ENCODE data around the gene XRCC1.

DNA sequence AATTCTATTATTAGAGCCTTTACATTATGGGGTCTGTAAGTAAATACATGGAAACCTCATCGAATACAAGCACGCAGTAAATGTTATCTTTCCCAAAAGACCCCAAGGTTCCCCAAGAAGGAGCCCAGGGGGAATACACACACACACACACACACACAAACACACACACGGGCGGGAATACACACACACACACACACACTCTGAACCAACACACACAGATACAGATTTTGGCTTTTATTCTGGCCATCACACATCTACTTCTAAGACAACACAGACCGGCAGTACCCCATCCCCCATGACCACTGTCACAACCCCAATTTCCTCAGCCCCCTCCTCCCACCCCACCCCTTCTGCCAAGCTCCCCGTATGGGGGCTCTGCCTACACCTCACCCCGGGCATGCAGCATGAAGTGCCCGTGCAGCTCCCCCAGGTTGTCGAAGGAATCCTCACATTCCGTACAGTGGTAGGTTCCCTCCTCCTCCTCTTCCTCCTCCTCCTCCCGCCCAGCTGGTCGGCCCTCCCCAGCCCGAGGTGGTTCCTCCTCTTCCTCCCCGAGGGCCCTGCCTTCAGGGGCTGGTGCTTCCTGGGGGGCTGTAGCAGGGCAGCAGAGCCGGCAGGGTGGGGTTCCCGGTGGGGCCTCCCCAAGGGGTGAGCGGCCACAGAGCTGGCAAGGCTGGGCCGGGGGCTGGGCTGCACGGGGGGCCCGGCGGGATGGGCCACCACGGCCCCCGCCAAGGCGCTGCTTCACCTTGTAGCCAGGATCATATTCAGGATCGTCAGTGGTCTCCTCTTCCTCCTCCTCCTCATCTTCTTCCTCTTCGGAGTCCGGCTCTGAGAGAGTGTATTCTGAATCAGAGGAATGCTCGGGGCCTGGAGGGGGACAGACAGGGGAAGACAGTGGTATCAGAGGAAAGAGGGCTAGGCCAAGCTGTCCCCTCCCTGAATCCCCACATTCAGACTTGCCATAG is 32.2 kb upstream of the XRCC1 start:
- TF ChIP-seq POLR2A (IDR thresholded peaks at IDR 0.05; ENCODE audit: borderline replicate concordance, extremely low read depth, insufficient read depth, insufficient read length) (no peak), CTCF (IDR thresholded peaks at IDR 0.05 in 2 of 3, conservative IDR thresholded peaks at IDR 0.05 in 1 of 3; ENCODE audit: borderline replicate concordance in 1 of 3, insufficient read depth in 1 of 3, low read depth in 2 of 3, low read length in 2 of 3) (no peak), ELF1 (IDR thresholded peaks at IDR 0.05; ENCODE audit: borderline replicate concordance, low read depth) (no peak), YY1 (IDR thresholded peaks at IDR 0.05; ENCODE audit: extremely low read depth, insufficient replicate concordance, low read depth, low read length) (no peak), REST (IDR thresholded peaks at IDR 0.05; ENCODE audit: low read depth) (no peak), RAD21 (IDR thresholded peaks at IDR 0.05; ENCODE audit: low read depth) (no peak), POLR2AphosphoS5 (IDR thresholded peaks at IDR 0.05; ENCODE audit: low read depth, low read length) (no peak), JUND (IDR thresholded peaks at IDR 0.05) (no peak), EZH2 (IDR thresholded peaks at IDR 0.05) (no peak), ATF3 (IDR thresholded peaks at IDR 0.05) (no peak), SRF (IDR thresholded peaks at IDR 0.05; ENCODE audit: low read depth) (no peak), SP1 (IDR thresholded peaks at IDR 0.05; ENCODE audit: low read depth) (no peak)

All from HCT116 (cell line).